Activated CD4-positive, alpha-beta T cell treated with anti-CD3 and anti-CD28 coated beads for 36 hours (primary cell): ENCODE data around the gene SATB2. TPM values are rescaled to one million over a fixed set of nuclear protein-coding genes. Genes with fewer than 3 reads are reported as not detected.

Source experiments
- ATAC-seq: fragments of 200-7000 bp; cut with Tn5 transposase; one replicate; pipeline ENCODE4 v1.10.0; 2021; ENCODE audit warnings: mild to moderate bottlenecking, moderate library complexity
- CTCF ChIA-PET: fragments of 350-600 bp; sonication (Branson Sonifier 250); formaldehyde crosslinking; loops from one replicate; lab custom pipeline; 2021; ENCODE audit warnings: antibody characterized with exemption; lab: Charles Lee
- POLR2A ChIA-PET: fragments of 350-600 bp; sonication (Branson Sonifier 250); formaldehyde crosslinking; loops from one replicate; lab custom pipeline; 2021; ENCODE audit warnings: antibody characterized with exemption, inconsistent platforms; lab: Charles Lee
- DNase-seq: peaks from one replicate; pipeline ENCODE4 v3.0.0-alpha.2; 2020
- H3K27ac Mint-ChIP-seq: one replicate; pipeline ENCODE4 v1.8.0; 2021; ENCODE audit warnings: mixed read lengths
- H3K27me3 Mint-ChIP-seq: one replicate; pipeline ENCODE4 v1.8.0; 2021; ENCODE audit warnings: mixed read lengths
- H3K36me3 Mint-ChIP-seq: one replicate; pipeline ENCODE4 v1.8.0; 2021; ENCODE audit warnings: low read depth, mixed read lengths
- H3K4me1 Mint-ChIP-seq: one replicate; pipeline ENCODE4 v1.8.0; 2021; ENCODE audit warnings: mixed read lengths
- H3K4me3 Mint-ChIP-seq: one replicate; pipeline ENCODE4 v1.8.0; 2021; ENCODE audit warnings: mild to moderate bottlenecking, moderate library complexity, mixed read lengths
- H3K9me3 Mint-ChIP-seq: one replicate; pipeline ENCODE4 v1.8.0; 2021; ENCODE audit warnings: low read depth, mixed read lengths
- intact Hi-C, 2 experiments: fragments of 100-400 bp; cut with DNase I in 1 of 2; cut with micrococcal nuclease in 1 of 2; formaldehyde crosslinking; loops; one replicate each; pipeline versions ENCODE4 v1.14.2 to v1.15.1; 2022 to 2024; cut with DNase I, micrococcal nuclease
- total RNA-seq, 2 experiments: library from RNA; stranded (reverse); gene quantifications; one replicate each; pipeline ENCODE4 v1.2.3, GENCODE V29; 2021

The SATB2 gene
- total RNA-seq, 2 experiments from 2014 or later = 0.07 to 0.21 TPM

DNA sequence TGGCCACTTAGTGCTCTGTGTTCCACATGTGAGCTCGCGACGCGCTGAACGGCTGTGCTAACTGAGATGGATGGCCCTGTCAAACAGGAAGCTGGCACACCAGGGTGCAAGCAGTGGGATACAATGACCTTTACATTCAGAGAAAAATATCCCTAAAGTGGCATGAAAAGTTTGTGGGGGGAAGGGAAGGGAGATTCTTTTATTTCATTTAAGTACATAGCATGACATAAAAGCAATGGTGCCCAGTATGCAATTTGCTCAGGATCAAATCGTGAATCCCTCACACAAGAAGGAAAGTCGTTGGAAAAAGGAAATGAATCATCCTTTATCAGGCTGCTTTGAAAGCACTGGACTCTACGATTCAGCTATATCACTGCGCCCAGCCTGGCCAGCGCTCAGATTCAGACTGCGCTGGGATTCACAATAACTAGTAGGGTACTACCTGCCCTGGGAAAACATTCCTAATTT is 26.0 kb downstream of the SATB2 start:
- Mint-ChIP-seq H3K27me3 (peaks cover 22% of the 10 kb centered on the region), H3K4me3 (no peak overlapping the region), H3K9me3 (no peaks in the 10 kb centered on the region), H3K4me1 (no peaks in the 10 kb centered on the region), H3K27ac (no peak overlapping the region), H3K36me3 (no peaks in the 10 kb centered on the region)
- POLR2A ChIA-PET = no interaction called here
- DNase-seq = no peak
- ATAC-seq = no peak
- CTCF ChIA-PET = no interaction called here
- intact Hi-C loops = no loop called here

DNA sequence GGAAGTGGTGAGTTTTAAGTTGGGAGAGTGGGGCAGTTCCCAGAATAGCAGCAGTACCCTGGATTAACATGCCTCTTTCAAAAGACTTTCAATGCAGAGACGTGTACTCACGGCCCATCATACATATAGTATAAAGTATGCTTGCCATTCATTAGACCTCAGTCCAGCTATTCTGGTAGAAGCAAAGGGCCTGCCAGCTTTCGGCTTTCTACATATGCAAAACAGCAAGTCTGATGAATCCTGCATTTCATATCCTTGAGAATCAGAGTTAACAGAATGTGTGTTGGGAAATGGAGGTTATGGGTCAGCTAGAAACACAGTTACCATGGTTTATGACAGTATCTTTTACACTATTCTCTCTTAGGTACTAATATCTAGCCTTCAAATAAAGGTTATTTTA is 27.5 kb downstream of the SATB2 start:
- H3K27ac Mint-ChIP-seq = no peak overlapping the region
- intact Hi-C loops = no loop called here
- H3K36me3 Mint-ChIP-seq = no peaks in the 10 kb centered on the region
- H3K4me3 Mint-ChIP-seq = no peak overlapping the region
- CTCF ChIA-PET = no interaction called here
- POLR2A ChIA-PET = no interaction called here
- H3K4me1 Mint-ChIP-seq = no peaks in the 10 kb centered on the region
- no peak for ATAC-seq
- H3K9me3 Mint-ChIP-seq = no peaks in the 10 kb centered on the region
- H3K27me3 Mint-ChIP-seq = peaks cover 22% of the 10 kb centered on the region
- no peak for DNase-seq

DNA sequence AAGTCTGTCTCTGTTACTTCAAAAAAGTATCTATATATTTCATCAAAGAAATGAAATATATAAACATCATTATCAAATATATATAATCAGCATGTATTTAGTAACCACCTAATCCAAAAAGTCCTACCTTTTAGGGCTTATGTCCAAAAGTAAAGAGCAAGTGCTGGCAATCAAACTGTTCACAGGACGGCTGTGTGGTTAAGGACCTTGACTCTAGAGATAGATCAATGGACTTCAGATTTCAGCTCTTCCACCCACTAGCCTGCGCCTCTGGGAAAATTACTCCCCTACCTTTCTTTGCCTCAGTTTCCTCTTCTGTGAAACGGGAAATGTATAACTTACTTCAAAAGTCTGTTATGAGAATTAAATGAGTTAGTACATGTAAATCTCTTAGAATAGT is 29.4 kb downstream of the SATB2 start:
- H3K4me1 Mint-ChIP-seq = no peaks in the 10 kb centered on the region

DNA sequence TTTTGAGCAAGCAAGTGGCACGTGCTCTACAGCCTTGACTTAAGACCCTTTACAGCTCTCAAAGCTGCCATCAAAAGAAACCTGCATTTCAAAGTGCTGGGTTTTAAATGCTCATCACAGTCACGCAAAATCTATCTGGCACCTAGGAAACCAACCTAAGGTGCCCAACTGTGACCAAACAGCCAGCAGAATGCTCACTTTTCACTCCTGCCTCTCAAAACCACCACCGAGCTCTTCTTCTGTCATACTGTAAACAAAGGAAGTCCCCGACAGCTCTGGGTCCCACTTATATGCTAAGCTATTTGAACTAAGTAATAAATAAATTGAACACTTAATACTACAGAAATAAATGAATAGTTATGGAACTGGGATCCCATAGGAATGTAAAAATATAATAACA is 33.6 kb downstream of the SATB2 start:
- no peak for ATAC-seq
- H3K4me1 Mint-ChIP-seq = no peaks in the 10 kb centered on the region
- POLR2A ChIA-PET = no interaction called here
- no peak overlapping the region for H3K4me3 Mint-ChIP-seq
- intact Hi-C loops = no loop called here
- no peak for DNase-seq
- no peaks in the 10 kb centered on the region for H3K36me3 Mint-ChIP-seq
- H3K27ac Mint-ChIP-seq = no peak overlapping the region
- CTCF ChIA-PET = no interaction called here
- H3K27me3 Mint-ChIP-seq = peaks cover 7% of the 10 kb centered on the region
- no peaks in the 10 kb centered on the region for H3K9me3 Mint-ChIP-seq

More for the DNA sequence above, 29.4 kb downstream of the SATB2 start:
- ChIA-PET CTCF (no interaction called here), POLR2A (no interaction called here)
- ATAC-seq (no peak), DNase-seq (no peak)
- H3K4me3 Mint-ChIP-seq = no peak overlapping the region
- intact Hi-C loops = no loop called here
- no peaks in the 10 kb centered on the region for H3K9me3 Mint-ChIP-seq
- peaks cover 20% of the 10 kb centered on the region for H3K27me3 Mint-ChIP-seq
- H3K36me3 Mint-ChIP-seq = no peaks in the 10 kb centered on the region
- H3K27ac Mint-ChIP-seq = no peak overlapping the region

DNA sequence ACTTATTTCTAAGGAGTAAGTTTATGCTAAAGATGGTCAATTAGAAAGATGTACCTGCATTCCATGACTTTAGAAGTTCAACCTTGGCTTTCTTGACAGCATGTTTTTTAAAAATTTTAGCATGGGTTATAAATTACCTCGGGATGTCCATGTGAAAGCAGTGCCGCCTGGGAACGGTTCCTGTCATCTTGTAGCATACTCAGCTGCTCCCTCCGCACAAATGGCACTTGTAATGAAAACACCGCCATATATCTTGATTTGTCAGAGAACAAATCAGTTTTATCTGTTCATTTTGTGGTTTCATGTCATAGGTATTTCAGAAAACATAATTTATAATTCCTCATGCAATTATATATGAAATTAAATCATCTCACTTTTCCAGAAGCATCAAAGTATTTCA is 38.3 kb downstream of the SATB2 start:
- CTCF ChIA-PET = no interaction called here

DNA sequence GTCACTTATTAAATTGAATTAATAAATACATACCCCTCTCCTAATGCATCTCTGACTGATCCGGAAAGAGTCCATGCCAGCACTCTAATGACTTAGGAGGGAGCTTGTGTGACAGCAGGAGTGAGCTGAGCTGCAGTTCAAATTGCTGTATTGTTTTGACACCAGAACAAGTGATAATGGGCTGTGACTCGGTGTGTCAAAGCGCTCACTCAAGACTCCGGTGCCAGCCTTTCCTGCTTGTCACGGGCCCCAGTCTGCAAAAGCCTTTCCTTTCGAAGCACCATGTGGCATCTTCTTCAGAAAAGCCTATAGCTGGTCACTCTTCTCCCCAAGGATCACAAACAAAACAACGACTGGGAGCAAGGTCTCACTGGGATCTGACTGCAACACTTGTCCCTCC is 43.3 kb downstream of the SATB2 start:
- intact Hi-C loops = no loop called here
- CTCF ChIA-PET = no interaction called here
- H3K4me3 Mint-ChIP-seq = no peak overlapping the region
- DNase-seq = no peak
- H3K36me3 Mint-ChIP-seq = no peaks in the 10 kb centered on the region
- H3K9me3 Mint-ChIP-seq = no peaks in the 10 kb centered on the region
- H3K27me3 Mint-ChIP-seq = peaks cover 11% of the 10 kb centered on the region
- ATAC-seq = no peak
- H3K27ac Mint-ChIP-seq = no peak overlapping the region
- POLR2A ChIA-PET = no interaction called here
- H3K4me1 Mint-ChIP-seq = no peaks in the 10 kb centered on the region

More for the DNA sequence above, 38.3 kb downstream of the SATB2 start:
- Mint-ChIP-seq H3K4me3 (no peak overlapping the region), H3K27ac (no peak overlapping the region), H3K4me1 (no peaks in the 10 kb centered on the region), H3K36me3 (no peaks in the 10 kb centered on the region), H3K27me3 (peaks cover 9% of the 10 kb centered on the region), H3K9me3 (no peaks in the 10 kb centered on the region)
- POLR2A ChIA-PET = no interaction called here
- ATAC-seq = no peak
- no peak for DNase-seq
- intact Hi-C loops = no loop called here

DNA sequence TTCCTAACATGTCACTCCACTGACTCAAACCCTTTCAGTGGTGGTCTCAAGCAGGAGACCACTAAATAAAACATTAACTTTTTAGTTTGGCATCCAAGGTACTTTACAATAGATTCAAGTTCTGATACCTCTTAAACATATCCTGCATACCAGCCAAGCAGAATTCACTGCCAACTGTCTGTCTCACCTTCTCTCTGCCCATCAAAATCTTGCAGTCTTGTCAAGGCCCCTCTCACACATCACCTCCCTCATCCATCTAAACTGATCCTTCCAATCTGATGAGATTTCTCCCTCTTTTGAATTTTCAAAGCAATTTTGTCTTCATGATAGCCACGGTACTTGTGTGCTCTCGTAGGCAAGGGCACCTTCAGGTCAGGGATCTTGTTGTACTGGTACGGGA is 43.7 kb downstream of the SATB2 start:
- CTCF ChIA-PET = interaction anchor here (0.5 to 0.7 kb wide), 2 partner anchors 49 to 103 kb away, joined by 3 read pairs; no protein-coding TSS in a partner anchor
- peaks cover 11% of the 10 kb centered on the region for H3K27me3 Mint-ChIP-seq
- DNase-seq = no peak
- POLR2A ChIA-PET = no interaction called here
- H3K9me3 Mint-ChIP-seq = no peaks in the 10 kb centered on the region
- ATAC-seq = no peak
- H3K27ac Mint-ChIP-seq = no peak overlapping the region
- H3K36me3 Mint-ChIP-seq = no peaks in the 10 kb centered on the region
- no peaks in the 10 kb centered on the region for H3K4me1 Mint-ChIP-seq
- no peak overlapping the region for H3K4me3 Mint-ChIP-seq
- intact Hi-C loops = no loop called here

DNA sequence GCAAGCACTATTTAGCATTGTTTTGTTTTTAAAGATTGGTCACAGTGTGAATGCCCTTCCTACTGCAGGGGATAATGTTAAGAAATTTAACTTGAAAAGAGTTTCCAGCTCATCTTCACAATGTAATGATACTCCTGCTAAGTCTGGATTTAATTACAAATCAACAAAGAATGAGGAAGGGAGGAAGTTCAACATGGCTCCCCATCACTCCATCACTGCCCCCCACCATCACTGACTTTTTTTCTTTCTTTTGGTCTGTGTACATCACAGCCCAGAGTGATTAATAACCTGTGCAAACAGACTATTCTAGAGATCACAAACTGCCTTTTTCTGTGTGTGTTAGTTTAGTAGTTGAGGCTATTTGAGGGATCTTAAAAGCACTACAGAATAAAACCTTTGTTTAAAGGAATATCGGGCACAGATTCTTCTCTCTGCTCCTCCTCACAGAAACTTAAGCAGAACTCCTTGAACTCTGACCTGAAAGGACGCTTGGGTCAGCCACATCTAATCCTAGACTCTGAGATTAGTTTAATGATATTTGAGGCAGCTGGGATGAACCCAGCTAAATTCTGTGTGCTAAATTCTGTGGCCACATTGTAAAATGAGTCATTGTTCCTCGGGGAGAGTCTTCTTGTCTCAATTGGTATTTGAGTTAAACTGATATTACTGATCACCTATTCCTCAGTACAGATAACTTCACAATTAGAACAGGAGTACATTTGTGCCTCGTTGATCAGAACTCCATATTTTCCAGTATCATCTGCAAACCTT is 47.8 kb downstream of the SATB2 start:
- ATAC-seq (no peak), DNase-seq (no peak)
- POLR2A ChIA-PET = no interaction called here
- Mint-ChIP-seq H3K4me1 (no peaks in the 10 kb centered on the region), H3K9me3 (no peaks in the 10 kb centered on the region), H3K4me3 (no peak overlapping the region), H3K36me3 (no peaks in the 10 kb centered on the region), H3K27ac (no peak overlapping the region), H3K27me3 (peaks cover 16% of the 10 kb centered on the region)
- CTCF ChIA-PET = interaction anchor here (1.2 kb wide), 1 partner anchor 79 kb away, joined by 4 read pairs; no protein-coding TSS in a partner anchor
- intact Hi-C loops = no loop called here

DNA sequence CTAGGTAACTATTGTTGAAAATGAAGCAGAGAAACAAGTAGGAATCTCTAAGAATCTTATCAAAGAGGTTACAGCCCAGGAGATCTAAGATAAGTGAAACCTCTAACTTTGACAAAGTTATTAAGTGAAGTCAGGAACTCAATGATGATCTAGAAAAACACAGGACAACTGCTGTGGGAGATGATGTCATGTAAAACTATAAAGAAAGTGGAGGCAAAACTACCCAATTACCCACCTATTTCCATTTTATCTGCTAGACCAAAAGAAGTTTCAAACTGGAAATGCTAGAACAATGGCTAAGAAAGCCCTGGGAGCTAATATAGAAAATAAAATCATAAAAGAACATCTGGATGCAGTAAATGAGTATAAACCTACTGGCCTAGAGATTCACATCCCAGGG is 50.3 kb downstream of the SATB2 start:
- Mint-ChIP-seq H3K4me3 (no peak overlapping the region), H3K4me1 (no peaks in the 10 kb centered on the region), H3K9me3 (no peaks in the 10 kb centered on the region), H3K27me3 (peaks cover 13% of the 10 kb centered on the region), H3K36me3 (no peaks in the 10 kb centered on the region), H3K27ac (no peak overlapping the region)
- CTCF ChIA-PET = no interaction called here
- POLR2A ChIA-PET = no interaction called here
- ATAC-seq (no peak), DNase-seq (no peak)
- intact Hi-C loops = no loop called here

DNA sequence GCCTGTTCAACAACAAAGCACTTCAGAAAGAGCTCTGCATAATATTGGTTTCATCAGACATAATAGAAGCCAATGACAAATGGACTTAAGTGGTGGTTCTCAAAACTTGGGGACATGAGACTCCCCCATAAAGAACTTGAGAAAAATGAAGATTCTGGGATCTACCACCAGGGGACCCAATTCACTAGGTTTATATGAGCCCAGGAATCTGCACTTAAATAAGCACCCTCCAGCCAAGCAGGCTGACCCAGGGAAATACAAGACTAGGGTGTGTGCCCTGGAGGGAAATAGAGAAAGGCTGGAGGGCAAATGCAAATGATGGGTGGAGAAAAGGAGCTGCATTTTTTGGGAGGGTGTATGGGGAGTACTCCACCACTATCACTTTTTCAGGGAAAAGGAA is 52.5 kb downstream of the SATB2 start:
- intact Hi-C loops = no loop called here
- CTCF ChIA-PET = interaction anchor here (0.7 kb wide), 1 partner anchor 40 kb away, joined by 3 read pairs; no protein-coding TSS in a partner anchor

DNA sequence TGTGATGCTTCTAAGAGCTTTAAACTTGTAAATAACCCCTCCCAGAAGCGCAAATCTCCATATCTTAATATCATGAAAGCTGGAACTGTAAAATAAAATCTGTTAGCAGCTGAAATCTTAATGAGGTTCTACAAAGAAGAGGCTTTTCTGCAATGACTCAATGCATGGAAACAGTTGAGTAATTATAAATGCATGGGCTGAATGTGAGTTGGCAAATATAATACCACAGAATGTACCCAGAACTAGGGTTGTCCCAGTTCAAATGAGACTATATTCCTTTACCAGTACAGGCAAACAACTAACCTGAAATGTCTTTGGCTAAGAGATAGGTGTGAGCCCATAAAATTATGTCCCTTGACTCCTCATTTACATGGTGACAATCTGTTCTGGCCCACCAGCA is 52.9 kb downstream of the SATB2 start:
- Mint-ChIP-seq H3K9me3 (no peaks in the 10 kb centered on the region), H3K27ac (no peak overlapping the region), H3K4me1 (no peaks in the 10 kb centered on the region), H3K36me3 (no peaks in the 10 kb centered on the region), H3K4me3 (no peak overlapping the region), H3K27me3 (peaks cover 14% of the 10 kb centered on the region)
- ChIA-PET CTCF (no interaction called here), POLR2A (no interaction called here)
- intact Hi-C loops = no loop called here
- ATAC-seq (no peak), DNase-seq (no peak)

More for the DNA sequence above, 52.5 kb downstream of the SATB2 start:
- POLR2A ChIA-PET = no interaction called here
- Mint-ChIP-seq H3K4me3 (no peak overlapping the region), H3K36me3 (no peaks in the 10 kb centered on the region), H3K27ac (no peak overlapping the region), H3K27me3 (peaks cover 14% of the 10 kb centered on the region), H3K9me3 (no peaks in the 10 kb centered on the region), H3K4me1 (no peaks in the 10 kb centered on the region)
- DNase-seq (no peak), ATAC-seq (no peak)

DNA sequence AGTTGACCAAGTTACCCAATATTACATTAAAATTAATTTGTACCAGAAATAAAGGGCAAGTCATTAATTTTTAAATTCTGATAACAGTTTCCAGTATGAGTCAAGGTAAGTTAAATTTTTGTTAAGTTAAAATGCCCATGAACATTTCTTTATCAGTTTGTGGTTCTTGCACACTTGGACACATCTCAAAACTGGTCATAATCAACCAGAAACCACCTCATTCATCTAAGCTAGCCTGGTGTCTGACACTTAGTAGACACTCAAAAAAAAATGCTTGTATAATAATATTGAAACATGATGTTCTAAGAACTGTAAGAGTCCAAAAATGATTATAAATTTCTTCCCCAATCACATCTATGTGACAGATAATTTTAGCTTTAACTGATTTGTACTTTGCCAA is 62.4 kb downstream of the SATB2 start:
- intact Hi-C loops = no loop called here
- no peaks in the 10 kb centered on the region for H3K9me3 Mint-ChIP-seq
- no peak overlapping the region for H3K27ac Mint-ChIP-seq
- CTCF ChIA-PET = interaction anchor here (1.5 kb wide), 1 partner anchor 38 kb away, joined by 3 read pairs; no protein-coding TSS in a partner anchor
- H3K36me3 Mint-ChIP-seq = no peaks in the 10 kb centered on the region
- no peak overlapping the region for H3K4me3 Mint-ChIP-seq
- no peak for ATAC-seq
- no peaks in the 10 kb centered on the region for H3K4me1 Mint-ChIP-seq
- H3K27me3 Mint-ChIP-seq = peaks cover 3% of the 10 kb centered on the region
- DNase-seq = no peak
- POLR2A ChIA-PET = no interaction called here
